Left cardiac atrium (tissue), 4 donors: ENCODE results near the gene CNFN. TPM values are rescaled to one million over a fixed set of nuclear protein-coding genes. Genes with fewer than 3 reads are reported as not detected.

ENCODE experiments used
- ATAC-seq, 2 donors: fragments of 200-7000 bp; cut with Tn5 transposase; one replicate each; pipeline ENCODE4 v1.9.1; 2020; ENCODE audit warnings: mild to moderate bottlenecking in 2 of 2, moderate library complexity in 2 of 2
- DNase-seq: peaks from one replicate; pipeline ENCODE4 v3.0.0-alpha.2; 2020
- intact Hi-C, 2 donors: fragments of 100-400 bp; cut with DNase I; formaldehyde crosslinking; loops; one replicate each; pipeline versions ENCODE4 v1.14.1 to v1.15.1; 2022 to 2023
- long read RNA-seq: library from polyadenylated mRNA; unstranded; transcript quantifications from one replicate; pipeline ENCODE4 v2.0.0, GENCODE V29; 2021
- total RNA-seq, 2 donors: library from RNA; stranded (reverse); fragmentation: NEBNext Ultra II Directional; extraction: Animal tissue kit (Norgen Biotek cat#: 25700); gene quantifications; one replicate each; pipeline ENCODE4 v1.2.1, GENCODE V29; 2021
- donor health status: DM: no; HTN: yes; CAD: no.
- donor health status: DM: no; HTN: yes; CAD: no; lungs with severe emphysema.
- donor health status: DM: yes; HTN: yes; CAD: no.
- donor health status: Dilated cardiomyopathy.

The CNFN gene
- total RNA-seq: under 1 TPM in 1 of 2 donors, not detected in 1; 0.97 TPM
- long read RNA-seq: 0 reads

GRCh38 chr19:42389899-42390298 is at the start of gene CNFN:
TSS of gene CNFN (minus strand) at chr19:42390297. CDS start at chr19:42389037, 1,260 bp downstream.
- ATAC-seq (no peak), DNase-seq (no peak)
- intact Hi-C loops: no loop called here

- DNase-seq (no peak), ATAC-seq (no peak)
- intact Hi-C loops: no loop called here
Observed at GRCh38 chr19:42436006-42436405, 45.9 kb upstream of the CNFN start.

- intact Hi-C loops: no loop called here
- DNase-seq: no peak
- ATAC-seq: no peak
Observed at GRCh38 chr19:42435316-42435715, 45.2 kb upstream of the CNFN start.

GRCh38 chr19:42433503-42434260 is 43.6 kb upstream of the CNFN start:
- DNase-seq: peak; percentile 91
- intact Hi-C loops: no loop called here
- ATAC-seq: peak; percentile 87 to 88

- intact Hi-C loops: no loop called here
- ATAC-seq (no peak), DNase-seq (no peak)
Observed at GRCh38 chr19:42431486-42431885, 41.4 kb upstream of the CNFN start.

- intact Hi-C loops: no loop called here
- ATAC-seq (no peak), DNase-seq (no peak)
Observed at GRCh38 chr19:42428676-42429075, 38.6 kb upstream of the CNFN start.

GRCh38 chr19:42427313-42427712 is 37.2 kb upstream of the CNFN start, which contains the start of gene LIPE:
TSS of gene LIPE (minus strand) at chr19:42427388. CDS start at chr19:42427149, 239 bp downstream.
- DNase-seq (no peak), ATAC-seq (no peak)
- intact Hi-C loops: no loop called here

- no peak for DNase-seq
- intact Hi-C loops: no loop called here
- ATAC-seq: no peak
Observed at GRCh38 chr19:42426643-42427042, 36.5 kb upstream of the CNFN start.

- DNase-seq: no peak
- no peak for ATAC-seq
- intact Hi-C loops: no loop called here
Observed at GRCh38 chr19:42424712-42425131, 34.6 kb upstream of the CNFN start.

- intact Hi-C loops: no loop called here
- ATAC-seq: no peak
- no peak for DNase-seq
Observed at GRCh38 chr19:42424345-42424707, 34.2 kb upstream of the CNFN start.

GRCh38 chr19:42423462-42424344 is 33.6 kb upstream of the CNFN start:
- peak; percentile 92 for DNase-seq
- ATAC-seq: peak; percentile 91 to 96
- intact Hi-C loops: no loop called here

GRCh38 chr19:42422901-42423461 is 32.9 kb upstream of the CNFN start:
- ATAC-seq: peak; percentile 23 to 27
- DNase-seq: no peak
- intact Hi-C loops: no loop called here

GRCh38 chr19:42422092-42422900 is 32.2 kb upstream of the CNFN start:
- intact Hi-C loops: no loop called here
- ATAC-seq (peak; percentile 7 to 22), DNase-seq (no peak)

- intact Hi-C loops: no loop called here
- peak in 1 of 2 donors; percentile 6 for ATAC-seq
- no peak for DNase-seq
Observed at GRCh38 chr19:42421591-42422031, 31.5 kb upstream of the CNFN start.

GRCh38 chr19:42421101-42421500 is 31.0 kb upstream of the CNFN start:
- ATAC-seq: no peak
- intact Hi-C loops: no loop called here
- no peak for DNase-seq

- ATAC-seq (no peak), DNase-seq (no peak)
Observed at GRCh38 chr19:42420055-42420544, 30.0 kb upstream of the CNFN start.

GRCh38 chr19:42419309-42419708 is 29.2 kb upstream of the CNFN start:
- intact Hi-C loops: no loop called here
- DNase-seq (no peak), ATAC-seq (peak in 1 of 2 donors; percentile 24)

More at GRCh38 chr19:42420055-42420544, 30.0 kb upstream of the CNFN start:
- intact Hi-C loops: no loop called here

GRCh38 chr19:42412661-42413076 is 22.6 kb upstream of the CNFN start:
- ATAC-seq (peak in 1 of 2 donors; percentile 77), DNase-seq (no peak)
- intact Hi-C loops: no loop called here

- intact Hi-C loops: no loop called here
- no peak for DNase-seq
- ATAC-seq: peak in 1 of 2 donors; percentile 73
Observed at GRCh38 chr19:42412227-42412626, 22.1 kb upstream of the CNFN start.
